NCI-H510A treated with DMSO at 0.1 percent for 48 hours (cell line): ENCODE measurements around the gene BLOC1S3.

Experiments
- DNase-seq: peaks from one replicate; lab custom pipeline; 2025; lab: John Stamatoyannopoulos, UW

BLOC1S3 gene

DNA sequence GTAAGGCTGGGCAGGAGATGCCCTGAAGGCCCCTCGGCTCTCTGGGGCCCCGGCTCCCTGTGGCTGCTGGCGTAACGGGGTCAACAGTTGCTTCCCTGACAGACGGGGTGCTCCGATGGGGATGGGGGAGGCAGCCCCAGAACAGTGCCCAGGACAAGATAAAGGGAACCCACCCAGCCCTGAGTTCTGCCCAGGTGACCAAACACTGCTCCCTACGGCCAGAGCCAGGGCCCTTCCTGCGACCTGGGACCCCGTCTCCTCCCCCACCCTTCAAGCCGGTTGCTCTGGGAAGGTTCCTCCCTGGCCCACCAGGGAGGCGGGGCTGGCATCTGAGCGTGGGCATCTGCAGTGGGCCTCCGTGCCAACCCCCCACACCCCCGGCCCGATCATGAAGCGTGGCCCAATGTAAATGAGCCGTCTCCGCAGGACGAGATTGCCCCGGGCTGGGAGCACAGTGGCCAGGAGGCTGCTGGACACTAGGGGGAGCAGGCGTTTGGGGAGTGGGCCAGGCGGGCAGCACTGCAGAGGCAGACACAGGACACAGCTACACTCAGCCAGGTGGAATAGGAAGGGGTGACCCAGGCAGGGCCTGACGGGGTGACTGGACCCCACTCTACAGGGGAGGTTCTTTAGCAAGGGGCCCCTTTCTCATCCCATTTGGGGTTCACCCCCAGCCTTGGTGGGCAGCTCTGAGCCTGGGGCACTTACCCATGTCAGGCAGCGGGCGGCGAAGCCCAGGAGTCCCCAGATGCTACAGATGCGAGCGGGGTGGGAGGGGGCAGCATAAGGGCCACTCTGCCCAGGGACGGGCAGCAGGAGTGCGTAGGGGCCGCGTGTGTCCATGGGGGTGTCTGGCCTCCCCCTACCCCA lies 16.6 kb upstream of the BLOC1S3 start:
- DNase-seq: no peak

DNA sequence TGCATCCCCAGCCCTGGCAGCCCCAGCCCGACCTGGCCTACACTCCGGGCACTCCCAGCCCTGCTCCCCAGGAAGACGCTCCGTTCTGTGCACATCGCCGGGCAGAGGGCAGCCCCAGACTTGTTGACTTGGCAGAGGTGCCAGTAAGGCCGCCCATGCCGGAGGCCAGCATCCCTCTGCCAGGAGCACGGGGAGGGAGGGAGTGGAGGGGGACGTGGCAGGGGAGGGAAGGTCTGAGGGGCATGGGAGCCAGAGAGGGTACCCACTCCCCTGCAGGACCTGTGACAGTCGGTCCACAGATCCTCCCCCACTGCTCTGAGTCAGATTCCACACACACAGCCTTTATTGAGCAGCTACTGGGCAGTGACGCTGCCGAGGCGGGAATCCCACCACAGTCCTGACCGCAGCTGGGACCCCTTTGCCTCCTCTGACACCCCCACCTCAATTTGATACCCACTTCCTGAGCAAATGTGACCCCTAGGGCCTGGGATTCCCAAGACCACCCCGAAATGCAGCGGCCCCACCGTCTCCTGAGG lies 15.9 kb upstream of the BLOC1S3 start:
- DNase-seq: no peak

DNA sequence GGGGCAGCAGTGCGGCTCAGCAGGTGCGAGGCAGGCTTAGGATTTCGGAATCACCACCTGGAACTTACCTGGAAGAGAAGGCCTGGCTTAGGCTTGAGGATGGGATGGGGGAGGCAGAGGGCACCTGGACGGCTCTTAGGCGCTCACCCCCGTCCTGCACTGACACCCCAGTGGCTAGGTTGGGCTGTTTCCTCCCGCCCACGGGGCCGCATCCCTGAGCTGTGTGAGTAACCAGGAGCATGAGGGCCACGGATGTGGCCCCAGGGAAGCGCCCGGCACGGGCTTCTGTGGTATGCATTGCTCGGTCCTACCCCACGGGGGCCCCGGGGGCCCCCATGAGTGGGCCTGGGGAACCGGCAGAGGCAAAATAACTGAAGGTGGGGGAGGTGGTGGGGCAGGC lies 15.4 kb upstream of the BLOC1S3 start:
- no peak for DNase-seq

DNA sequence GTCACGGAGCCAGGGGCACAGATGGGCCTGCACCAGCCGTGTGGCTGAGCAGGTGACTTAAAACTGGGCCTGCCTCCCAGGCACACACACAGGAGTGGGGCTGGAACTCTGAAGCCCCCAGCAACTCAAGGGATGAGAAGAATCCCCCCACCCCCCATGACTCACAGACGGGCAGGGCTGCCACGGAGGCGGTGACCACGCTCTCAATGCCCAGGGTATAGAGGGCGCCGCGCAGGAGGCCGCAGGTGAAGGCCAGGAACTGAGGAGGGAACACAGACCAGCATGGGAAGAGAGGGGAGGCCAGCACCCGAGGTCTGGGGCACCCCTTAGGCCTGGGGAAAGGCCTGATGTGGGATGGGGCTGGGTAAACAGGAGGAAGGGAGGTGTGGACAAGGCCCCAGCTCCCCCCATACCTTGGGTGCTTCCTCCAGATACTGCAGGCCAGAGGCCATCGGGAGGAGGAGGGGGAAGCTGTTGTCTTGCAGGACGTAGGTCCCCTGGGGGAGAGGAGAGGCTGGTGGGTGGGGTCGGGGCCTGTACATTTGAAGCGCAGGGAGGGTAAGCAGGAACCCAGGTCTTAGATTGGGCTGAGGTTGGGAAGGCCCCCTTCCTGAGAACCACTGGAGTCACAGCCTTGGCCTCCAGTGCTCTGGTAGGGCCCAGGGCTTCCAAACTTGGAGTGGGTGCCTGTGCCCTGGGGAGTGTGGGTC lies 14.7 kb upstream of the BLOC1S3 start:
- no peak for DNase-seq

DNA sequence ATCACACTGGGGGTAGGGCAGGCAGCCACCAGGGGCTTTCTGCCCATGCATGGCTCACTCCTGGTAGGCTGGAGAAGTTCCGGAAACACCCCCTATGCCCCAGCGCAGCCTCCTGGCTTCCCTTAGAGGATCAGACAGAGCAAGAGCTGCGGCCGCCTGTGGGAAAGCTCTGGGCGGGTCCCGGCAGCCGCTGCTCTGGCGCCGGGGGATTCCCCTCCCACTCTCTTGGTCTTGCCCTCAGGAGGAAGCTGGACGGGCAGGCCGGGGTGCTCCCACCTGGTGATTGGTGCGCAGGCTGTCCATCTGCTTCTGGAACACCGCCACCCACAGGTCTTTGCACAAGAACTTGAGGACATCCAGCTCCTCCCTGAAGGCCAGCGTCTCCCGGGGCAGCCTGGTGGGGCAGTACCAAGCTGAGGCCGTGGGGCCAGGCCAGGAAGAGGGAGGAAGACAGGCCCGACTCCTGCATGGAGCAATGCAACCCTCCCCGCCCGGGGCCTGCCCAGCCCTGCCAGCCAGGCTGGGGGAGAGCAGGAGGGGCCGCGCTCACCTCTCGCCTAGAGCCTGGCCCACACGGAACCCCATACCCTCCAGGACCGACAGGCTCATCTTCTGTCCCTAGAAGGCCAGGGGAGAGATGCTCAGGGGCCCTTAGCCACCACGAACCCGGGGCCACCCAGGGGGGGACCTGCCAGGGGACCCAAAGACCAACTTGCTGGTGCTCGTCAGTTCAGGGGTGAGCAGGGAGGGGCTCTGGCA lies 13.8 kb upstream of the BLOC1S3 start:
- peak; percentile 89 for DNase-seq

DNA sequence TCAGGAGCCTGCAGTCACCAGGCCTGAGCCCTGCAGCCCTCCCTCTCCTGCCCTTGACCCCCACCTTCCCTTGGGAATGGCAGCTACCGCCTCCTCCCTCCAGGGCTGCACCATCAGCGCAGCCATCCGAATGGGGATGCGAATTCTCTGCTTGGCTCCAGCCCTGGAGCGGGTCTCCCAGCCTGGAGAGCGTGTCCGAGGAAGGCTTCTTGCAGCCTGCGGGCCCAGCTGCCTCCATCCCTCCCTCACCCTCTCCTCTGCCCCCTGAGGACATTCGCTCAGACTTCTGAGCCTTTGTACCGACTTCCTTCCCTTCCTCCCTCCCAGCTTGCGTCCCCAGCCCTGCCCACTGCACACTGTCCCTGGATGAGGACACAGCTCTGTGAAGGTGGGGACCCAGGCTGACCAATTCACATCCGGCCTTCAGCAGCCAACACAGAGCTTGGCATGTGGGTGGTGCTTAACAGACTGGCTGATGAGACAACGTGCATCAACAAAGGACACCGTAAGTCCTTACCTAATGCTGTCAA lies 11.8 kb upstream of the BLOC1S3 start:
- DNase-seq: peak; percentile 82

DNA sequence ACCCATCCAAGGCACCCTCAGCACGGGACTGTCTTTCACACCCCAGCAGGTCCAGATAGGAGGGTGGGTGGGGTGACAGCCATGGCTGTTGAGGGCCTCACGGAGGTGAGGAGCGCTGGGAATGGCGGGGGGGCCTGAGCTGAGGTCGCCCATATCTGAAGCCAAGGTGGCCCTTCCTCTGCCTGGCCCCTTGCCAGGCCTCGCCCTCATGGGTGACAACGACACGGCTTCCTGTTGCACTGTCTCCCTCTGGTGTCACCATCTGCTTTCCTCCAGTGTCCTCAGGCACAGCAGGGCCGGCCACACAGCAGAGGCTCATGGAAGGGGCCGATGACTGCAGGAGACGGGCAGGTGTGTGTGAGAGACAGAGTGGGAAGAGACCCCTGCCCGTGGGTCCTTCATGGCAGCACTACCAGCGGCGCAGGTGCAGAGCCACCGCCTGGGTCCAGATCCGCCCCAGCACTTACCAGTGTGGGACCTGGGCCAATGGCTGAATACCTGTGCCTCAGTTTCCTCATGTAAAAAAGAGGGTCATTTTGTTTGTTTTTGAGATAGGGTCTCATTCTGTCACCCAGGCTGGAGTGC lies 9.7 kb upstream of the BLOC1S3 start:
- peak; percentile 64 for DNase-seq

DNA sequence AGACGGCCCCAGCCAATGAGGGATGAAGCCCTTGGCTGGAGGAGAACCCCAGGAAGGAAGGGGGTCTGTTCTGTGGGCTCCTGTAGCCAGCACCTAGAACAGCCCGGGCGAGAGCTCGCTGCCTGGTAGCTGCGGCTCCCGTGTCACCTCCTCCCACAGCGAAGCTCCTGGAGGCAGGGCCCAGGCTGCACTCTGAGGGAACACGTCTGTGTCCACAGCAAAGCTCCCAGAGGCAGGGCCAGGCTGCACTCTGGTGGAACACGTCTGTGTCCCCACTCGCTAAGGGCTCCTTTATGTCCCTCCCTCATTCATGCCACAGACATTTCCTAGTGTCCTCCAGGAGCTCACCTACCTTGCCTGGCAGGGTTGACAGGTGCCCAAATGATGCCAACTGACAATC lies 9.0 kb upstream of the BLOC1S3 start:
- DNase-seq: no peak

DNA sequence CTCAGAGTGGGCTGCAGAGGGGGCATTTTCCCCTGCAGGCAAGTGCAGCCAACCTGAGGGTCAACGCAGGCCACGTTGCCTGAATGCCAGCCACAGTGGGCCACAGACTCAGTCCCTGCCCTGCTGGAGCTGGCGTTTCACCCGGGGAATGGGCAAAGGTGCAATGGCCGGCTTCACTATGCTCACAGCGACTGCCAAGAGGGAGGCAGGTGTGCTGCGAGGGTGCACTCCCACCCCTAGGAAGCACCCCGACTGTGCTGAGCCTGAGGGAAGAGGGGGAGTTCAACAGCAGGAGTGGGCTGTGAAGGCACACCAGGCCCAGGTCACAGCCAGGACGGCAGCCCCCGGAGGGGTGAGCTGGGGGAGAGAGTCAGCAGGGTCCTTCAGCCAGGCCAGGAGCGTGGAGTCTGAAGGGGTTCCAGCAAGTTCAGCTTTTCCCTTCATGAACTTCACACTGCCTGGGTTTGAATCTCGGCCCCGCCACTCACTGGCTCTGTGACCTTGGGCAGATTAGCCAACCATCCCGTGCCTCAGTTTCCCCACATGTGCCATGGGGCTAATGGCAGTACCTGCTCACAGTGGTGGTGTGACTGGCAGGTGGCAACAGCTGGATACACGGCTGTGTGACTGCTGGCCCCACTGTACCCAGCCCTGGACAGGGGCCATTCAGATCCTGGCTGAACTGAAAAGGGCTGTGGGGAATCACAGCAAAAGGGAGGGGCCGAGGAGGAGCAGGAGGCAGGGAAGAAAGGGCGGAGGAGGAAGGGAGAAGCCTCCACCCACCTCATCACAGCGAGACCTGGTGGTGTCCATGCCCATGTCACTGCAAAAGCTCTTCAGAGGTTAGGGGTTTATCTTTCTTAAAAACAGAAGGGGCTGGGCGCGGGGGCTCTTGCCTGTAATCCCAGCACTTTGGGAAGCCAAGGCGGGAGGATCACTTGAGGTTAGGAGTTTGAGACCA lies 8.2 kb upstream of the BLOC1S3 start:
- DNase-seq: no peak

DNA sequence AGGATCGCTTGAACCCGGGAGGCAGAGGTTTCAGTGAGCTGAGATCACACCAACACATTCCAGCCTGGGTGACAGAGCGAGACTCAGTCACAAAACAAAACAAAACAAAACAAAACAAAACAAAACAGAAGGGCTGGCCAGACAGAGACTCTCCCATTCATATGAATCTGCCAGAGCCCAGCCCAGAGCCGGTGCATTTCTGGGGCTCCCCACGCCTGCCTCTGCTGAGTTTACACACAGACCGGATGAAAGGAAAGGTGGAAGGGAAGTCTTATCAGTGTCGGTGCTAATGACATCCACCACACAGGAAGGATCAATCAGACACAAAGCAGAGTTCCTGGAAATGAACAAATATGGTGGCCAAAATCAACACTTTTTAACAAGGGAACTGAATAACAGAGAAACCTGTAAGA lies 7.4 kb upstream of the BLOC1S3 start:
- DNase-seq: no peak

DNA sequence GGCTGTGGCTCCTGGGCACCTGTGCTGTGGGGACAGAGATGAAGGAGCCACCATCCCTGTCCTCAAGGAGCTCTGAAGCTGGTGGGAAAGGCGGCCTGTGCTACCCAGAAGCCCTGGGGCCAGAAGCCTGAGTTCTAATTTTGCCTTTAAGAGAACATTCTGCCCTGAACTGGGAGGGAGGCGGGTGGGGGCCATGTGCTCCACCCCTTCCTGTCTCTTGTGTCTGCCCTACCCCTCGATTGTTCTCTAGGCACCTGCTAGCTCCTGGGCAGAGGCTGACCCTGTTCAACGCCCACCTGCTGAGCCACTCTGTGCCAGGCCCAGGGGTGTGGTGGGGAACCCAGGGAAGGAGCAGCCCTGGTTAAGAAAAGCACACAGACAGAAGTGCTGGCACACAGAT lies 6.4 kb upstream of the BLOC1S3 start:
- peak; percentile 19 for DNase-seq

DNA sequence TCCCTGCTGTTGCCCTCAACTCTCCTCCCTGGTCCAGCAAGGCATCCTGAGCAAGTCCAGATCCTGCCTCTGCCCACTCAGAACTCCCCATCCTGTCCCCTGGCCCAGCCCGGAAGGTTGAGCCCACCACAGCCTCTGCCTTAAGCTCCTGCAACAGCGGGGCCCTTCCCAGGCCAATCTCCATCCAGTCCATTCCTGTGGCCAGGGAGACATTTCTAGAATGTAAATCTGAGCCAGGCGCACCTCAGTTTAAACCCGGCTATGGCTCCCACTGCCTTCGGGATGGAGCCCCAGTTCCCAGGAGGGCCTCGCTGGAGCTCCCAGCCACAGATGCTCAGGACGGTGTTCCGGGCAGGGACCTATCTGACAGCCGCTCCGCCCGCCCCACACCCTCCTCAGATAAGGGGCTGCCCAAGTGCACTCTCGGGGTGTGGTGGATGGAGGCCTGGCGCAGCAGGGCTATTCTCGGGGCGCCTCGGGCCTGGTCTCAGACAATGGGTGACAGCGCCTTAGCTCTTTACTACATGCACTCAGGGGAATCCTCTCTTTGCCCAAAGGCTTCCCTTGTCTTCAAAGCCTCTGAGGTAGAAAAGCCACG lies 5.9 kb upstream of the BLOC1S3 start:
- DNase-seq: no peak

DNA sequence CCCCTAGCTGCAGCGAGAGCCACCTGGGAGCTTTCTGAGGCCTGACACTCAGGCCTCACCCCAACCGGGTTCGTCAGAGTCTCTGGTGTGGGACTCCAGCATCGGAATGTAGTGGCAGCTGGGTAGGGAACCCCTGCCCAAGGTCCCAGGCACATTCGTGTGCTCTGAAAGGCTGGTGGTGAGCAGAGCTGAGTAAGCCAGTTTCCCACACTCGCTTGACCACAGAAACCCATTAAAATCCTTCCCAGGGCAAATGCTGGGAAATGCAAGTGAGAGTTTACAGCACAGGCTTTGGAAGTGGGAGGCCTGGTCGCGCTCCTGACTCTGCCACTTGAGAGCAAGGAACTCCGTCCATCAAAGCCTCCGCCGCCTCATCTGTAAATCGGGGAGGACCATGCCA lies 4.8 kb upstream of the BLOC1S3 start:
- DNase-seq: no peak

DNA sequence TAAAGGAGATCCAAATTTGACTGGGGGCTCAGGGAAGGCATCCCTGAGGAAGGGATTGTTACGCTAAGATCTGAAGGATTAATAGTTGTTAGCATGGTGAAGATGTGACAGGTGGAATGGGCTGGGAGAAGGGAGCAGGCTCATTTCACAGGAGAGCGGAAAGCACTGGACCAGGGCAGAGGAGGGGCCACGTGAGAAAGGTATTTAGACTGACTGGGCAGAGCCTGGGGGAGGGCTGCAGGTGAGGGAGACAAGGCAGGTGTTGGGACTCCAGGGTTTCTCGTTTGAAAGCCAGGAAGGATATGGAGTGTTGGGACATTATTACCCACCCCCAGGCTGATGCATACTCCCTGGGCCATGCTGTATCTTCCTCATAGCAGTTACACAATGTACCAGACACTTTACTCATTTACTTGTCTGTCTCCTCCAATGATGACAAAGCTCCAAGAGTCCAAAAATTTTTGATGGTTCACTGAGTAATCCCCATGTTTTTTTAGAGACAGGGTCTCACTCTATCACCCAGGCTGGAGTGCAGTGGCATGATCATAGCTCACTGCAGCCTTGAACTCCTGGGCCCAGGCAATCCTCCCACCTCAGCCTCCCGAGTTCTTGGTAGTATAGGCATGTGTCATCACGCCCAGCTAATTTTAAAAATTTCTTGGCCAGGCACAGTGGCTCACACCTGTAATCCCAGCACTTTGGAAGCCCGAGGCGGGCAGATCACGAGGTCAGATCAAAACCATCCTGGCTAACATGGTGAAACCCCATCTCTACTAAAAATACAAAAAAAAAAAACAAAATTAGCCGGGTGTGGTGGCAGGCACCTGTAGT lies 2.9 kb upstream of the BLOC1S3 start:
- DNase-seq: peak; percentile 44

DNA sequence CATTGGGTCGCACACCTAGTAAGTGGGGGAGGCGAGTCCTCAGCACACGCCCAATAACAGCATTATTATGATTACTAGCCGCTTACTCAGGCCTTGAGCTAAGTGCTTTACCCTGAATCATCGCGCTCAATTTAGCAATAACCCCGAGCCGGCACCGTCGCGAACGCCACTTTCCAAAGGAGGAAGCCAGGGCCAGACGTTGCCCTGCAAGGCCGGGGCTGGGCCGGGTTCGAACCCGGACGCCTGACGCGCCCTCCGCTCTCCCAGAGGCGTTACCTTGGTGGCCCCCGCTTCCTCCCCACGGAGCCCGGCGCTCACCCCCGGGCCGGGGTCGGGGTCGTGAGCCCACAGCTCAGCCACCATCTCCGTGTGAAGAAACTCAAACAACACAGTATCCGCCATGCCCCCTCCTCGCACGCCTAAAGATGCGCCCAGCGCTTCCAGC lies 745 bp upstream of the BLOC1S3 start, which contains the start of gene TRAPPC6A:
TRAPPC6A (minus strand) TSS at position 421 of the 445 bp plus-strand sequence; CDS start at position 402, 19 bp downstream.
- no peak for DNase-seq

DNA sequence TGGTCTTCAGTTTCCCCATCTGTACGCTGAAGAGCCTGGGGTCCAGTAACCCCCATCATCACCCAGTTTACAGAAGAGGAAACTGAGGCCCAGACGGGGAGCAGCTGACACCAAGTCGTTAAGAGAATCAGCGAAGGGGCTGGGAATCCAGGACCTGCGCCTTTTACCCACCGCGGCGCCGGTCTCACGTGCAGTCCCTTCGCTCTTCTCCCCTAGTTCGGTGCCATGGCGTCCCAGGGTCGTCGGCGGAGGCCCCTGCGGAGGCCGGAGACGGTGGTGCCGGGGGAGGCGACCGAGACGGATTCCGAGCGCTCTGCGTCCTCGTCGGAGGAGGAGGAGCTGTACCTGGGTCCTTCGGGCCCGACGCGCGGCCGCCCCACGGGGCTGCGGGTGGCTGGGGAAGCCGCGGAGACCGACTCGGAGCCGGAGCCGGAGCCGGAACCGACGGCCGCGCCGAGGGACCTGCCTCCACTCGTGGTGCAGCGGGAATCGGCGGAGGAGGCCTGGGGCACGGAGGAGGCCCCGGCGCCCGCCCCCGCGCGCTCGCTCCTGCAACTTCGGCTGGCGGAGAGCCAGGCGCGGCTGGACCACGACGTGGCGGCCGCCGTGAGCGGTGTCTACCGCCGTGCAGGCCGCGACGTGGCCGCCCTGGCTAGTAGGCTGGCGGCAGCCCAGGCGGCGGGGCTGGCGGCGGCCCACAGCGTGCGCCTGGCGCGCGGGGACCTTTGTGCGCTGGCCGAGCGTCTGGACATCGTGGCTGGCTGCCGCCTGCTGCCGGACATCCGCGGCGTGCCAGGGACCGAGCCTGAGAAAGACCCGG lies 698 bp downstream of the BLOC1S3 start:
- DNase-seq: no peak

DNA sequence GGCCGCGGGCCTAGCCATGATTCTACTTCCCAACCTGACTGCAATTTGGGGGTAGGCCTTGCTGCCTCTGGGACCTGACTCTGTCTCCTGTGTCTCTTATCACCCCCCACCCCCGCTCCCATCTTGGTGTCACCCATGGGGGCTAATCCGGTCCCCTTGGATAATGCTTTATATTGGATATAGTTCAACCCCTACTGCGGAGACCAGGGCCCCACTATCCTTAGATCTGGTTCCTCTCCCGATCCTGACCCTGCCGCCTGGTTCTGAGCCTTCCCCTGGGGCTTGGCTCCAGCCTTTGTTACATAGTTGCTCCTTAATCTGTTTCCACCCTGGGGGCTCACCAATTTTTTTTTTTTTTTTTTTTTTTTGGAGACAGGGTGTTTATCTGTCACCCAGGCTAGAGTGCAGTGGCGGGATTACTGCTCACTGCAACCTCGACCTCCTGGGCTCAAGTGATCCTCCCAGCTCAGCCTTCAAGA lies 1.3 kb downstream of the BLOC1S3 start:
- no peak for DNase-seq

DNA sequence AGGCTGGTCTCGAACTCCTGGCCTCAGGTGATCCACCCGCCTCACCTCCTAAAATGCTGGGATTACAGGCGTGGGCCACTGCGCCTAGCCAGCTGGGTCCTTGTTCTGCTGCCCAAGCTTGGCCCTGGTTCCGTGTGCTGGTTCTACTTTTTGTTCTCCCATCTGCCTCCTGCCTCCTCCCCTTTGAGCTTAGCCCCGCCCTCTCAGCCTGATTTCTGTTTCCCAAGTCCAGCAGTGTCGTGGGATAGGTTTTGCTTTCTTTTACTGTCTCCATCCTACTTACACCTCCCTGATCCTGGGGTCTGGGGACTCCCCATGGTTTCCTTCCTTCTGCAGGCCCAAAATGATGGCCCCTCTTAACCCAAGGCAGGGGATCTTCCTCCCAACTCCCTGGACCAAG lies 2.4 kb downstream of the BLOC1S3 start:
- DNase-seq: no peak
